Heart left ventricle (tissue), 13 donors: ENCODE data around the gene TPPP3.

Experiments used
- POLR2A ChIP-seq, 2 donors: fragments of 450-650 bp; IDR thresholded peaks; one replicate each; pipeline ENCODE4 v1.6.1; 2017; ENCODE audit warnings: antibody characterized with exemption in 2 of 2, mild to moderate bottlenecking in 2 of 2, moderate library complexity in 2 of 2
- TF ChIP-seq, protein P1 (sequence below), 12 donors: fragments of 200-600 bp; sonication (generic) in 4 of 12; IDR thresholded peaks; one replicate each; pipeline versions ENCODE4 v1.5.0 to v1.8.0; 2018 to 2022; ENCODE audit warnings: antibody characterized with exemption in 12 of 12, mild to moderate bottlenecking in 5 of 12
- donor health status: ischemic (EF 13 %, LVEDD 7.1; RV severe dilation, severe dysfunction).
- donor health status: DM: no; HTN: yes; CAD: no.
- donor health status: DM: no; HTN: no; CAD: no.
- donor health status: ischemic (EF 25% LVEDD 6.9; RV normal size, moderate dysfunction).
- donor health status: ischemic (EF 25% LVEDD 5.7; RV mildly dilated, moderate dysfunction).
- donor health status: ischemic (EF 35%, LVEDD 5.7; RV mildly dilated, moderate dysfunction).
- donor health status: nonischemic (EF 11% LVEDD 7.7; RV severe dilation, severe dysfunction).
- donor health status: DM: yes; HTN: yes; CAD: no.
- donor health status: PGD.
- donor health status: ischemic (EF 29% LVEDD 5.4; RV normal size, mild dysfunction).
- donor health status: nonischemic (EF 23%, LVEDD 6.1; RV moderate dilation, normal function).

DNA sequence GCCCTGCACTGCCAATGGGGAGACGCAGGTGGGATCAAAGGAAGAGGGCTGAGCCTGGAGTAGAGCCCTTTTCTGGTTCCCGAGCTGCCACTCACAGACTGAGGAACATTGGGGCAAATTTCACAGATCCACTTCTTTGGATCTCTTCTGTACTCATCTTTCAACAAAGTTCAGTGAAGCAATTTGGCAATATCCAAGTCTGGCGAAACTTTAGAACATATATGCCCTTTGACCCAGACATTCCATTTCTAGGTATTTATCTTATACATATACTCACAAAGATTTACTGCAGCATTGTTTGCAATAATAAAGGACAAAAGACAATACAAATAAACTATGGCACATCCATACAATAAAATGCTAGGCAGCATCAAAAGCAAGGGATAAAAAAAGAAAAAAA is 18.0 kb upstream of the TPPP3 start:
- TF ChIP-seq, protein P1, sequence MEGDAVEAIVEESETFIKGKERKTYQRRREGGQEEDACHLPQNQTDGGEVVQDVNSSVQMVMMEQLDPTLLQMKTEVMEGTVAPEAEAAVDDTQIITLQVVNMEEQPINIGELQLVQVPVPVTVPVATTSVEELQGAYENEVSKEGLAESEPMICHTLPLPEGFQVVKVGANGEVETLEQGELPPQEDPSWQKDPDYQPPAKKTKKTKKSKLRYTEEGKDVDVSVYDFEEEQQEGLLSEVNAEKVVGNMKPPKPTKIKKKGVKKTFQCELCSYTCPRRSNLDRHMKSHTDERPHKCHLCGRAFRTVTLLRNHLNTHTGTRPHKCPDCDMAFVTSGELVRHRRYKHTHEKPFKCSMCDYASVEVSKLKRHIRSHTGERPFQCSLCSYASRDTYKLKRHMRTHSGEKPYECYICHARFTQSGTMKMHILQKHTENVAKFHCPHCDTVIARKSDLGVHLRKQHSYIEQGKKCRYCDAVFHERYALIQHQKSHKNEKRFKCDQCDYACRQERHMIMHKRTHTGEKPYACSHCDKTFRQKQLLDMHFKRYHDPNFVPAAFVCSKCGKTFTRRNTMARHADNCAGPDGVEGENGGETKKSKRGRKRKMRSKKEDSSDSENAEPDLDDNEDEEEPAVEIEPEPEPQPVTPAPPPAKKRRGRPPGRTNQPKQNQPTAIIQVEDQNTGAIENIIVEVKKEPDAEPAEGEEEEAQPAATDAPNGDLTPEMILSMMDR (IDR thresholded peaks at IDR 0.05) = no peak
- no peak for TF ChIP-seq POLR2A (IDR thresholded peaks at IDR 0.05)
